DND-41 (cell line): ENCODE measurements around the gene HES5.

ENCODE experiments used
- EZH2 ChIP-seq: IDR thresholded peaks from 3 replicates; pipeline ENCODE4 v1.6.1; 2012; ENCODE audit warnings: borderline replicate concordance, low read depth, mild to moderate bottlenecking, moderate library complexity, low read length, inconsistent platforms; ENCODE audit not compliant: severe bottlenecking
- TF ChIP-seq, protein P1 (sequence below): IDR thresholded peaks from 2 replicates; pipeline ENCODE4 v1.5.1; 2012; ENCODE audit warnings: borderline replicate concordance, low read length, moderate library complexity, mild to moderate bottlenecking; ENCODE audit not compliant: poor library complexity, severe bottlenecking; ENCODE audit errors: extremely low read depth

DNA sequence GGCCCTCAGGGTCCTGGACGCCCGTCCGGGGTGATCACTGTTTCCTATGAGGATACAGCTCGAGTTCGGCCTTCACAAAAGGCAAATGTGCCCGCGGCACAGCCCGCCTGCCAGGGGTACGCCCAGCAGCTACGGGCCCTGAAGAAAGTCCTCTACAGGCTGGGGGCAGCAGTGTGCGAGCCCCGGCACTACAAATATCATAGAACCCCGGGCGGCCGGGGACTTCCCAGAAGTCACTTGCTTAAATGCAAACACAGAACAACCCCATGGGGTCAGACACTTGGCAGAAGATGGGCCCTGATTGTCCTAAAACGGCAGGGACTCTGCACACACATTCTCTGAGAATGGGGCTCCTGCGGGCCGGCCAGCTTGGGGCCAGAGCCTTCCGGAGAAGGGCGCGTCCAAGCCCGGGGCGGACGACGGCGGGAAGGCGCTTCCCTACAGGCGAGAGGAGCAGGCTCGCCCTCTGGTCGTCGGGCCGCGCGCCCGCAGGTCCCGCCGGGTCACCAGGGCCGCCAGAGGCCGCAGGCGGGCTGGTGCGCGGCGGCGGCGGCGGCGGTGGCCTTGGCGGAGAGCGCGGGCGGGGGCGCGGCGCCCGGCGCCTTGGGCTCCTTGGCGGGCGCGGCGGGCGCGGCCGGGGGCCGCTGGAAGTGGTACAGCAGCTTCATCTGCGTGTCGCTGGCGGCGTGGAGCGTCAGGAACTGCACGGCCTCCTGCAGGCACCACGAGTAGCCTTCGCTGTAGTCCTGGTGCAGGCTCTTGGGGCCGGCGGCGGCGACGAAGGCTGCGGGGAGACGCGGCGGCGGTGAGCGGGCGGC lies 888 bp downstream of the HES5 start:
- TF ChIP-seq, protein P1, sequence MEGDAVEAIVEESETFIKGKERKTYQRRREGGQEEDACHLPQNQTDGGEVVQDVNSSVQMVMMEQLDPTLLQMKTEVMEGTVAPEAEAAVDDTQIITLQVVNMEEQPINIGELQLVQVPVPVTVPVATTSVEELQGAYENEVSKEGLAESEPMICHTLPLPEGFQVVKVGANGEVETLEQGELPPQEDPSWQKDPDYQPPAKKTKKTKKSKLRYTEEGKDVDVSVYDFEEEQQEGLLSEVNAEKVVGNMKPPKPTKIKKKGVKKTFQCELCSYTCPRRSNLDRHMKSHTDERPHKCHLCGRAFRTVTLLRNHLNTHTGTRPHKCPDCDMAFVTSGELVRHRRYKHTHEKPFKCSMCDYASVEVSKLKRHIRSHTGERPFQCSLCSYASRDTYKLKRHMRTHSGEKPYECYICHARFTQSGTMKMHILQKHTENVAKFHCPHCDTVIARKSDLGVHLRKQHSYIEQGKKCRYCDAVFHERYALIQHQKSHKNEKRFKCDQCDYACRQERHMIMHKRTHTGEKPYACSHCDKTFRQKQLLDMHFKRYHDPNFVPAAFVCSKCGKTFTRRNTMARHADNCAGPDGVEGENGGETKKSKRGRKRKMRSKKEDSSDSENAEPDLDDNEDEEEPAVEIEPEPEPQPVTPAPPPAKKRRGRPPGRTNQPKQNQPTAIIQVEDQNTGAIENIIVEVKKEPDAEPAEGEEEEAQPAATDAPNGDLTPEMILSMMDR, result no peak
- TF ChIP-seq EZH2, result no peak
